ENCODE results near the gene GP1BB. TPM values are rescaled to one million over a fixed set of nuclear protein-coding genes. Genes with fewer than 3 reads are reported as not detected.

Gene GP1BB
- total RNA-seq, 2 experiments from 2014 or later, result not detected

DNA sequence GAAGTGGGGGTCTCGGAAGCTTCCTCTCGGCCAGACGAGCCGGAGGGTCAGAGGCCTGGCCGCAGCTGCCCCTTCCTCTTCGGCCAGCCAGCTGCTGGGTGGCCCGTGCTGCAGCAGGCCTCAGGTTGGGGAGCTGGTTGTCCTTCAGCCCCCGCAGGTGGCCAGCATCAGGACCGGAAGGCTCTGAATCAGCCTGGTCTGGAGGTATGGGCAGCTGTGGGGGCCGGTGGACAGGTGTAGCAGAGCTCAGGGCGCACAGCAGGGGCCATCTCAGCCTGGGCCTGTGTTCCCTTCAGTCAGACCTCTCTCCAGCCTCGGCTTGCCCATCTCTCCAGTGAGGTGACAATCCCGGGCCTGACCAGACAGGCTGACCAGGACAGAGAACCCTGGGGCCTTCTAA is 23.4 kb downstream of the GP1BB start:
- intact Hi-C loops (cut with micrococcal nuclease), result no loop called here
- CTCF ChIA-PET, result interaction anchor here (0.7 to 5.4 kb wide), 2 partner anchors 16 to 163 kb away, joined by 3 to 25 read pairs; no protein-coding TSS in a partner anchor
- ATAC-seq, result no peak
- Mint-ChIP-seq H3K27me3 (no peaks in the 10 kb centered on the region), H3K27ac (no peak overlapping the region), H3K36me3 (ENCODE audit: low read depth) (no peaks in the 10 kb centered on the region), H3K9me3 (no peaks in the 10 kb centered on the region), H3K4me3 (no peak overlapping the region), H3K4me1 (ENCODE audit: low read depth) (no peaks in the 10 kb centered on the region)
- TF ChIP-seq, protein P1, sequence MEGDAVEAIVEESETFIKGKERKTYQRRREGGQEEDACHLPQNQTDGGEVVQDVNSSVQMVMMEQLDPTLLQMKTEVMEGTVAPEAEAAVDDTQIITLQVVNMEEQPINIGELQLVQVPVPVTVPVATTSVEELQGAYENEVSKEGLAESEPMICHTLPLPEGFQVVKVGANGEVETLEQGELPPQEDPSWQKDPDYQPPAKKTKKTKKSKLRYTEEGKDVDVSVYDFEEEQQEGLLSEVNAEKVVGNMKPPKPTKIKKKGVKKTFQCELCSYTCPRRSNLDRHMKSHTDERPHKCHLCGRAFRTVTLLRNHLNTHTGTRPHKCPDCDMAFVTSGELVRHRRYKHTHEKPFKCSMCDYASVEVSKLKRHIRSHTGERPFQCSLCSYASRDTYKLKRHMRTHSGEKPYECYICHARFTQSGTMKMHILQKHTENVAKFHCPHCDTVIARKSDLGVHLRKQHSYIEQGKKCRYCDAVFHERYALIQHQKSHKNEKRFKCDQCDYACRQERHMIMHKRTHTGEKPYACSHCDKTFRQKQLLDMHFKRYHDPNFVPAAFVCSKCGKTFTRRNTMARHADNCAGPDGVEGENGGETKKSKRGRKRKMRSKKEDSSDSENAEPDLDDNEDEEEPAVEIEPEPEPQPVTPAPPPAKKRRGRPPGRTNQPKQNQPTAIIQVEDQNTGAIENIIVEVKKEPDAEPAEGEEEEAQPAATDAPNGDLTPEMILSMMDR (IDR thresholded peaks at IDR 0.05), result no peak
- DNase-seq, result no peak
- POLR2A ChIA-PET, result interaction anchor here (1.0 kb wide), 1 partner anchor 179 kb away, joined by 3 read pairs; no protein-coding TSS in a partner anchor

DNA sequence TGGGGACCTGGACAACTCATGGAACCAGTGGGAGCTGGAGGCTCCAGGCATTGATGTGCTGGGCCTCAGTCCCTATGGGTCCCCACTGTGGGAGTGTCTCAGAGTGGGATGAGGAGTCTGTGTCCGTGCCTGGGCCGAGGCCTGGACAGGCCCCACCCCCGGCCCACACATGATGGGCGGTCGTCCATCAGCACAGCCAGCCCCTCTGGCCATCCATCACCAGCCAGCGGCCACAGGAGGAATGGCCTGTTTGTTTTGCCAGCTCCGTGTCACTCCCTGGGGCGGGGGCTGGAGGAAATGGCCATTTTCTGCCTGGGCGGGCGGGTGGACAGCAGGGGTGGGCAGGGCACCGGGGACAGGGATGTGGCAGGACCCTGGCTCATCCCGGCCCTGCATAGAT is 24.2 kb downstream of the GP1BB start:
- Mint-ChIP-seq H3K4me3 (no peak overlapping the region), H3K4me1 (ENCODE audit: low read depth) (no peaks in the 10 kb centered on the region), H3K27me3 (peaks cover under 1% of the 10 kb centered on the region), H3K36me3 (ENCODE audit: low read depth) (no peaks in the 10 kb centered on the region), H3K9me3 (no peaks in the 10 kb centered on the region), H3K27ac (no peak overlapping the region)
- intact Hi-C loops (cut with micrococcal nuclease), result no loop called here
- CTCF ChIA-PET, result interaction anchor here (5.4 kb wide), 1 partner anchor 17 kb away, joined by 25 read pairs; no protein-coding TSS in a partner anchor
- TF ChIP-seq, protein P1 (IDR thresholded peaks at IDR 0.05), result no peak
- POLR2A ChIA-PET, result no interaction called here
- DNase-seq (no peak), ATAC-seq (no peak)

- Mint-ChIP-seq H3K9me3 (no peaks in the 10 kb centered on the region), H3K27ac (no peak overlapping the region), H3K36me3 (ENCODE audit: low read depth) (no peaks in the 10 kb centered on the region), H3K4me1 (ENCODE audit: low read depth) (no peaks in the 10 kb centered on the region), H3K4me3 (no peak overlapping the region), H3K27me3 (peaks cover 6% of the 10 kb centered on the region)
- ATAC-seq, result no peak
- ChIA-PET CTCF (interaction anchor here (5.4 kb wide), 1 partner anchor 18 kb away, joined by 25 read pairs; no protein-coding TSS in a partner anchor), POLR2A (no interaction called here)
- TF ChIP-seq, protein P1 (IDR thresholded peaks at IDR 0.05), result no peak
- no peak for DNase-seq
- intact Hi-C loops (cut with micrococcal nuclease), result no loop called here
Observed at GRCh38 chr22:19748139-19748538, 24.8 kb downstream of the GP1BB start.

DNA sequence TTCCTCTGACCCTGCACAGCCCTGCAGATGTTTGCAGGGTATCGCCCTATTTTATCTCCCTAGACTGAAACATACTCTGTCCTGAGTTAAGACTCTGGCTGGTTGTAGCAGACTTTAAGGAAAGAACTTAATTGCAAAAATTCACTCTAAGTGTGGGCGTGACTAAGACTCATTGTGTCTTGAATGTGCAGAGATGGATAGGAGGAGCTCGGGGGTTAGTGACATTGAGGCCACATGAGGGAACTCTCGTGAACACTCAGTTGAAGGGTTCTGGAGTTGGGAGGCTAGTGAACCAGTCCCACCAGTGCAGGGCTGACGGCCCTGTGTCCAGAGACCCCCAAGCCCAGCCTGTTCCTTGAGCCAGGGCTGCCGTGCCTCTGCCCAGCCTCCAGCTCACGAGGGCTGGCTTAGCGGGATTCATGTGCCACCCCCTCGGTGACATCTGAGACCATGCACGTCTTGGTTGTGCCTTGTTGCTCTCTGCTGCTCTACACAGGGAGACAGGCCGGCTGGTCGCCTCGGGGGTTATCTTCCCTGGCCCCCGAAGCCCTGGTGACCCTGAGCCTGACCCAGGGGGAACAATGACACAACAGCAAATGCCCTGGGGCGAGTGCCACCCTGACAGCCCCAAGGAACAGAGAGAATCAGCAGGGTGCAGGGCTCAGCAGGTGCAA is 25.8 kb downstream of the GP1BB start:
- no peak overlapping the region for H3K4me3 Mint-ChIP-seq
- H3K27ac Mint-ChIP-seq, result no peak overlapping the region
- intact Hi-C loops (cut with micrococcal nuclease), result no loop called here
- no peaks in the 10 kb centered on the region for H3K4me1 Mint-ChIP-seq (ENCODE audit: low read depth)
- ChIA-PET CTCF (interaction anchor here (0.8 to 5.4 kb wide), 2 partner anchors 18 to 19 kb away, joined by 3 to 25 read pairs; no protein-coding TSS in a partner anchor), POLR2A (no interaction called here)
- peaks cover 12% of the 10 kb centered on the region for H3K27me3 Mint-ChIP-seq
- no peak for ATAC-seq
- no peak for DNase-seq
- no peaks in the 10 kb centered on the region for H3K9me3 Mint-ChIP-seq
- H3K36me3 Mint-ChIP-seq (ENCODE audit: low read depth), result no peaks in the 10 kb centered on the region
- TF ChIP-seq, protein P1 (IDR thresholded peaks at IDR 0.05), result no peak

- TF ChIP-seq, protein P1 (IDR thresholded peaks at IDR 0.05), result no peak
- Mint-ChIP-seq H3K4me3 (no peak overlapping the region), H3K27ac (no peak overlapping the region), H3K9me3 (no peaks in the 10 kb centered on the region), H3K4me1 (ENCODE audit: low read depth) (no peaks in the 10 kb centered on the region), H3K36me3 (ENCODE audit: low read depth) (no peaks in the 10 kb centered on the region), H3K27me3 (peaks cover 17% of the 10 kb centered on the region)
- ChIA-PET CTCF (interaction anchor here (0.8 kb wide), 1 partner anchor 19 kb away, joined by 3 read pairs; no protein-coding TSS in a partner anchor), POLR2A (no interaction called here)
- no peak for ATAC-seq
- intact Hi-C loops (cut with micrococcal nuclease), result no loop called here
- DNase-seq, result no peak
Observed at GRCh38 chr22:19749876-19750275, 26.5 kb downstream of the GP1BB start.
